H1 (cell line): ENCODE data around the gene AMIGO2. TPM values are rescaled to one million over a fixed set of nuclear protein-coding genes. Genes with fewer than 3 reads are reported as not detected.

Experiments used
- CTCF ChIA-PET: fragments of 300-600 bp; sonication (Branson Sonifier 250); formaldehyde crosslinking; loops from one replicate; lab custom pipeline; 2021; ENCODE audit not compliant: partially characterized antibody; lab: Charles Lee
- POLR2A ChIA-PET: fragments of 300-600 bp; sonication (Branson Sonifier 250); formaldehyde crosslinking; loops from one replicate; lab custom pipeline; 2021; ENCODE audit warnings: inconsistent platforms; ENCODE audit not compliant: partially characterized antibody; lab: Charles Lee
- DNase-seq, 2 experiments: peaks; one replicate each; pipeline versions ENCODE4 v3.0.0 to v3.0.0-alpha.2; 2010 to 2022; ENCODE audit warnings: low spot score in 2 of 2, low read depth in 1 of 2, mixed read lengths in 1 of 2
- FAIRE-seq: peaks from 2 replicates; lab custom pipeline; 2011; peaks lifted over from hg19 to GRCh38; lab: Jason Lieb, UNC
- H2AFZ ChIP-seq: 2 replicates; pipeline ENCODE4 v1.8.1; 2012; ENCODE audit warnings: low read length, inconsistent platforms
- H2AK5ac ChIP-seq: 2 replicates; pipeline ENCODE4 v1.6.1; 2013; ENCODE audit warnings: low read depth, low read length
- H2BK120ac ChIP-seq: replicated peaks from 2 replicates; pipeline ENCODE3; 2013; ENCODE audit warnings: low read depth, low read length, inconsistent platforms
- H2BK12ac ChIP-seq: 2 replicates; pipeline ENCODE4 v1.6.1; 2013; ENCODE audit warnings: low read depth, low read length
- H2BK15ac ChIP-seq: 2 replicates; pipeline ENCODE4 v1.6.1; 2013; ENCODE audit warnings: low read length
- H2BK20ac ChIP-seq: 2 replicates; pipeline ENCODE4 v1.6.1; 2013; ENCODE audit warnings: low read length
- H2BK5ac ChIP-seq: 2 replicates; pipeline ENCODE4 v1.6.1; 2013; ENCODE audit warnings: low read depth, low read length
- H3K14ac ChIP-seq: 2 replicates; pipeline ENCODE4 v1.6.1; 2013; ENCODE audit warnings: inconsistent platforms; ENCODE audit not compliant: insufficient read length
- H3K18ac ChIP-seq: 2 replicates; pipeline ENCODE4 v1.6.1; 2013; ENCODE audit warnings: low read length; ENCODE audit errors: extremely low read depth
- H3K23ac ChIP-seq: 2 replicates; pipeline ENCODE4 v1.6.1; 2013; ENCODE audit warnings: inconsistent platforms; ENCODE audit not compliant: insufficient read length
- H3K23me2 ChIP-seq: 2 replicates; pipeline ENCODE4 v1.6.1; 2013; ENCODE audit warnings: low read depth, low read length
- H3K27ac ChIP-seq: 2 replicates; pipeline ENCODE4 v1.6.1; 2011; ENCODE audit warnings: low read depth, low read length, inconsistent platforms
- H3K27me3 ChIP-seq, 4 experiments: replicated peaks in 1 of 4; 1 replicate in 1 of 4; 2 replicates in 3 of 4; pipeline versions ENCODE4 v1.6.1 to v1.8.1; 2011 to 2013; ENCODE audit warnings: low read length in 3 of 4, mild to moderate bottlenecking in 3 of 4, inconsistent platforms in 2 of 4, mixed read lengths in 2 of 4, moderate library complexity in 1 of 4; ENCODE audit not compliant: control insufficient read depth in 3 of 4, insufficient read depth in 3 of 4; ENCODE audit errors: extremely low read depth in 1 of 4
- H3K36me3 ChIP-seq, 4 experiments: 2 replicates each; pipeline versions ENCODE4 v1.6.1 to v1.8.1; 2011 to 2013; ENCODE audit warnings: mild to moderate bottlenecking in 4 of 4, low read length in 3 of 4, moderate library complexity in 2 of 4, control low read depth in 1 of 4, inconsistent platforms in 1 of 4; ENCODE audit not compliant: insufficient read depth in 4 of 4, control insufficient read depth in 2 of 4
- H3K4ac ChIP-seq: replicated peaks from 2 replicates; pipeline ENCODE3; 2013; ENCODE audit warnings: low read length, low read depth, mixed read lengths, inconsistent platforms; ENCODE audit not compliant: insufficient read length
- H3K4me1 ChIP-seq, 4 experiments: replicated peaks in 1 of 4; 1 replicate in 1 of 4; 2 replicates in 3 of 4; pipeline versions ENCODE4 v1.6.1 to v1.8.1; 2011 to 2013; ENCODE audit warnings: low read length in 3 of 4, inconsistent platforms in 2 of 4, mixed read lengths in 1 of 4; ENCODE audit not compliant: insufficient read depth in 4 of 4, control insufficient read depth in 3 of 4
- H3K4me2 ChIP-seq, 2 experiments: 2 replicates each; pipeline versions ENCODE4 v1.6.1 to v1.8.1; 2011 to 2013; ENCODE audit warnings: low read depth in 2 of 2, low read length in 2 of 2, control low read depth in 1 of 2, inconsistent platforms in 1 of 2, mild to moderate bottlenecking in 1 of 2; ENCODE audit not compliant: insufficient read depth in 1 of 2
- H3K4me3 ChIP-seq, 4 experiments: fragments of 200-600, 300-600 bp in 1 of 4; sonication (generic), shearing (Covaris generic), sonication (Bioruptor Twin) in 1 of 4; 2 replicates each; pipeline versions ENCODE4 v1.5.1 to v1.8.1; 2011 to 2016; ENCODE audit warnings: low read length in 4 of 4, low read depth in 3 of 4, control low read depth in 2 of 4, inconsistent platforms in 2 of 4, mild to moderate bottlenecking in 2 of 4, mixed read lengths in 1 of 4, moderate library complexity in 1 of 4; ENCODE audit not compliant: insufficient read depth in 2 of 4; ENCODE audit errors: extremely low read depth in 1 of 4
- H3K56ac ChIP-seq: replicated peaks from 2 replicates; pipeline ENCODE3; 2013; ENCODE audit warnings: low read depth, mild to moderate bottlenecking, mixed read lengths, low read length, inconsistent platforms; ENCODE audit not compliant: insufficient read length
- H3K79me1 ChIP-seq: 2 replicates; pipeline ENCODE4 v1.6.1; 2013; ENCODE audit warnings: low read depth, low read length, control low read depth
- H3K79me2 ChIP-seq, 2 experiments: 2 replicates each; pipeline versions ENCODE4 v1.6.1 to v1.8.1; 2012 to 2013; ENCODE audit warnings: low read length in 2 of 2, mild to moderate bottlenecking in 2 of 2, inconsistent platforms in 1 of 2; ENCODE audit not compliant: insufficient read depth in 2 of 2, control insufficient read depth in 1 of 2
- H3K9ac ChIP-seq, 4 experiments: replicated peaks in 1 of 4; 1 replicate in 1 of 4; 2 replicates in 3 of 4; pipeline versions ENCODE4 v1.6.1 to v1.8.1; 2011 to 2013; ENCODE audit warnings: low read depth in 3 of 4, low read length in 3 of 4, control low read depth in 2 of 4, mild to moderate bottlenecking in 2 of 4, moderate library complexity in 2 of 4, inconsistent platforms in 1 of 4; ENCODE audit errors: extremely low read depth in 1 of 4
- H3K9me3 ChIP-seq, 2 experiments: 2 replicates each; pipeline versions ENCODE4 v1.6.1 to v1.8.1; 2012 to 2013; ENCODE audit warnings: mild to moderate bottlenecking in 2 of 2, moderate library complexity in 2 of 2, control low read depth in 1 of 2, inconsistent platforms in 1 of 2, low read depth in 1 of 2, low read length in 1 of 2, mixed read lengths in 1 of 2; ENCODE audit not compliant: insufficient read depth in 2 of 2
- H4K20me1 ChIP-seq, 2 experiments: replicated peaks in 1 of 2; 2 replicates each; pipeline versions ENCODE3 to v1.8.1; 2011 to 2013; ENCODE audit warnings: inconsistent platforms in 2 of 2, low read length in 2 of 2, mild to moderate bottlenecking in 1 of 2; ENCODE audit not compliant: insufficient read depth in 2 of 2, control insufficient read depth in 1 of 2
- H4K5ac ChIP-seq: 2 replicates; pipeline ENCODE4 v1.6.1; 2013; ENCODE audit warnings: low read length, low read depth, mixed read lengths, inconsistent platforms; ENCODE audit not compliant: insufficient read length
- H4K8ac ChIP-seq: 2 replicates; pipeline ENCODE4 v1.8.0; 2013; ENCODE audit warnings: mild to moderate bottlenecking, moderate library complexity, low read length, inconsistent platforms; ENCODE audit not compliant: insufficient read depth; ENCODE audit errors: extremely low read depth
- H4K91ac ChIP-seq: replicated peaks from 2 replicates; pipeline ENCODE3; 2013; ENCODE audit warnings: low read length, mixed read lengths, inconsistent platforms; ENCODE audit not compliant: insufficient read length
- ASH2L ChIP-seq: fragments of 200-600, 300-600 bp; sonication (generic); IDR thresholded peaks from one replicate; pipeline ENCODE4 v1.7.1; 2017; ENCODE audit warnings: low read length
- CHD1 ChIP-seq: IDR thresholded peaks from 2 replicates; pipeline ENCODE4 v1.6.1; 2012; ENCODE audit warnings: low read depth, low read length, improper control_type of control experiment
- GABPA ChIP-seq: IDR thresholded peaks from 2 replicates; pipeline ENCODE4 v1.6.1; 2011; ENCODE audit warnings: mild to moderate bottlenecking, low read length, moderate library complexity, borderline replicate concordance; ENCODE audit not compliant: insufficient read depth
- GTF2F1 ChIP-seq: IDR thresholded peaks from 2 replicates; pipeline ENCODE4 v1.6.1; 2012; ENCODE audit warnings: low read depth, low read length, improper control_type of control experiment, borderline replicate concordance
- USF2 ChIP-seq: IDR thresholded peaks from 2 replicates; pipeline ENCODE4 v1.6.1; 2011; ENCODE audit warnings: low read length, improper control_type of control experiment
- WGBS, 2 experiments: shearing (Covaris generic) in 1 of 2; methylation state at CpG; one replicate each; pipeline versions ENCODE4 v1.1.6 to v1.1.7; 2013 to 2015; ENCODE audit warnings: low lambda C conversion rate in 2 of 2, mixed read lengths in 2 of 2, inconsistent platforms in 1 of 2, low coverage in 1 of 2, missing lambda C conversion rate in 1 of 2; ENCODE audit not compliant: insufficient replicate concordance in 2 of 2, insufficient coverage in 1 of 2, insufficient read length in 1 of 2; ENCODE audit errors: extremely low coverage in 1 of 2, missing lambda C conversion rate in 1 of 2; 5-methylcytosine and 5-hydroxymethylcytosine counted together
- polyA plus RNA-seq, 7 experiments: library from polyadenylated mRNA; depleted of rRNA in 3 of 7; stranded (reverse) in 5 of 7; unstranded in 2 of 7; fragments of >200 nt in 5 of 7; fragments of 200-250 nt in 2 of 7; gene quantifications; 1 replicate in 5 of 7; 2 replicates in 1 of 7; 4 replicates in 1 of 7; pipeline versions ENCODE4 v1.2.1 to v1.2.3, GENCODE V29; 2011 to 2013; ENCODE audit warnings: missing spikeins in 2 of 7, mixed read lengths in 2 of 7
- total RNA-seq: library from RNA; stranded (reverse); fragmentation: NEBNext Ultra II Directional; extraction: Animal tissue kit (Norgen Biotek cat#: 25700); gene quantifications from 2 replicates; pipeline ENCODE4 v1.2.1, GENCODE V29; 2021
- TF ChIP-seq, protein P1 (sequence below): IDR thresholded peaks from 2 replicates; pipeline ENCODE4 v1.6.1; 2012; ENCODE audit warnings: low read length, inconsistent platforms

The AMIGO2 gene
- total and polyA plus RNA-seq, 2 of the 8 experiments (the other 6 are each of a cell fraction or from before 2014, with no cell fraction given), result 1.7 to 3.3 TPM

- Histone ChIP-seq H2BK15ac (no peak overlapping the region), H2BK120ac (no peak overlapping the region), H4K91ac (no peak overlapping the region), H3K18ac (no peak overlapping the region), H2AFZ (no peak overlapping the region), H3K4me2 (no peak overlapping the region), H3K79me1 (no peaks in the 10 kb centered on the region), H3K14ac (no peak overlapping the region), H3K79me2 (no peaks in the 10 kb centered on the region), H3K36me3 (no peaks in the 10 kb centered on the region), H2BK20ac (no peak overlapping the region), H3K23ac (no peak overlapping the region), H2AK5ac (no peak overlapping the region), H4K5ac (no peak overlapping the region), H3K4me3 (no peak overlapping the region), H3K4me1 (no peaks in the 10 kb centered on the region), H3K9ac (no peak overlapping the region), H3K27ac (no peak overlapping the region), H3K56ac (no peak overlapping the region), H2BK12ac (no peak overlapping the region), H3K4ac (no peak overlapping the region), H4K8ac (no peak overlapping the region), H3K27me3 (no peaks in the 10 kb centered on the region), H3K23me2 (no peaks in the 10 kb centered on the region), H4K20me1 (no peaks in the 10 kb centered on the region), H2BK5ac (no peak overlapping the region), H3K9me3 (no peaks in the 10 kb centered on the region)
- ChIA-PET CTCF (no interaction called here), POLR2A (no interaction called here)
- DNase-seq (no peak), FAIRE-seq (no peak)
- 69% methylated on average over 1 of the region's 1 CpG; no CpG with 5 or more reads in 1 of the 2 experiments for WGBS, 2 experiments
- TF ChIP-seq GABPA, result no peak
- no peak for TF ChIP-seq GTF2F1
- TF ChIP-seq ASH2L, result no peak
- TF ChIP-seq CHD1, result no peak
- TF ChIP-seq, protein P1, sequence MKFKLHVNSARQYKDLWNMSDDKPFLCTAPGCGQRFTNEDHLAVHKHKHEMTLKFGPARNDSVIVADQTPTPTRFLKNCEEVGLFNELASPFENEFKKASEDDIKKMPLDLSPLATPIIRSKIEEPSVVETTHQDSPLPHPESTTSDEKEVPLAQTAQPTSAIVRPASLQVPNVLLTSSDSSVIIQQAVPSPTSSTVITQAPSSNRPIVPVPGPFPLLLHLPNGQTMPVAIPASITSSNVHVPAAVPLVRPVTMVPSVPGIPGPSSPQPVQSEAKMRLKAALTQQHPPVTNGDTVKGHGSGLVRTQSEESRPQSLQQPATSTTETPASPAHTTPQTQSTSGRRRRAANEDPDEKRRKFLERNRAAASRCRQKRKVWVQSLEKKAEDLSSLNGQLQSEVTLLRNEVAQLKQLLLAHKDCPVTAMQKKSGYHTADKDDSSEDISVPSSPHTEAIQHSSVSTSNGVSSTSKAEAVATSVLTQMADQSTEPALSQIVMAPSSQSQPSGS, result no peak
- no peak for TF ChIP-seq USF2
Observed at GRCh38 chr12:47123730-47124129, 44.0 kb upstream of the AMIGO2 start.
